Right hindlimb (tissue), 1 donor: ENCODE measurements around the gene SSTR5.

Experiments used
- DNase-seq: peaks from one replicate; pipeline ENCODE4 v3.0.0-alpha.2; 2018

SSTR5 gene

DNA sequence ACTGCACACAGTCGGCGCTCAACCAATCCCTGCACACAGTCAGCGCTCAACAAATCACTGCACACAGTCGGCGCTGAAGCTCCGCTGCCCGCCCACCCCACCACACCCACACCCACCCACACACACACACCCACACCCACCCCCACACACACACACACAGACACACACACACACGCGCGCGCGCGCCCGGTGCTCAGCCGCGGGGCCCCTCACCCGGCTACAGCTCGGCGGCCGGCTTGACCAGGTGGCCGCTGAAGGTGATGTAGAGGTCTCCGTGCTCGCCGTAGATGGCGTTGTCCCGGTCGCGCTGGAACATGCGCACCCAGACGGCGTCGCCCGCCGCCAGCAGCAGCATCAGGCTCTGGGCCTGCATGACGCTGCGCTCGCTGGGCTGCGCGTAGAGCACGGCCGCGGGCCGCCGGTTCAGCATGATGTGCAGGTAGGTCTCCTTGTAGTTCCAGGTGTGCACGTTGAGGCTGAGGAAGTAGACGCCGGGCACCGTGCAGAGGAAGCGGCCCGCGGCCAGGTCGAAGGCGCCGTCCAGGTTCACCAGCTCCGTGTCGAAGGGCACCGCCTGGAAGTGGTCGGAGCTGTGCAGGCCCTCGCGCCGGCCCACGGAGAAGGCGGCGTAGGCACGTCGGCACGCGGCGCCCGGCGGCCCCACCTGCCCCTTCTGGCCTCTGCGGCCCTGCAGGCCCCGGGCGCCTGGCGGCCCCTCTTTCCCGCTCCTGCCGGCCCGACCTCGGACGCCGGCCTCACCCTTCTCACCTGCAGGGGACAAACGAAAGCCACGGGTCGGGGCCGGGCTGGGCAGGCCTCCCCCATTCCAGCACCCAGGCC, 21.0 kb downstream of the SSTR5 start:
- DNase-seq, result no peak

GRCh38 chr16:1094124-1094479, 21.6 kb downstream of the SSTR5 start:
- no peak for DNase-seq

GRCh38 chr16:1094601-1095449, 22.3 kb downstream of the SSTR5 start:
- no peak for DNase-seq

DNA sequence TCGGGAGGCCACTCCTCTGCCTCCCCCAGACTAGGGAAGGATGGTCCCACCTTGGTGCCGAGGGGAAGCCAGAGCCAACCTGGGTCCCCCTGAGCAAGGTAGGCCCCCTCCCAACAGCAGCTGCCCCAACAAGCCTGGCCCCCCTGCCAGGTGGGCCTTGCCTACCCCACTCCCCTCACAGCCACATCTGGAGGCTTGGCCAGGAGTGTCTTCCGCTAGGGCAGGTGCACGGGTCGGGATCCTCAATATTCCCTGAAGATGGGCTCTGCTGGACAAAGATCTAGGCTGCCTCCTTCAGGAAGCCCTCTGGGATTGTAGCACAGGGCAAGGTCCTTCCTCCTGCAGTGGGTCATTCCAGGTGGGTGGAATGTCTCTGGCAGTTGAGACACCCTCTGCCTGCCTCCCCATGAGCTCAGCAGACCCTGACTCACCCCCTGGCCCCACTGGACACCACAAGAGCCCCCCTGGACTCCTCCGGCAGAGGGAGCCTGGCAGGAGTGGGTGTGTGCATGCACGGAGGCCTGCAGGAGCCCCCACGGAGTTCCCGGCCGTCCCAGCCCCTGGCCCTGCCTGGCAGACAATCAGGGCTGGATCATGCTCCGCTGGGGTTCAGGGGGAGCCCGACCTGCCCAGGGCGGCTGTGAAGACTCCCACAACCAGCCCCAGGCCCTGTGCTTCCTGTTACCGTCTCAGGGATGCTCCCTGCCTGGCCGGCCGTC, 23.1 kb downstream of the SSTR5 start:
- no peak for DNase-seq

DNA sequence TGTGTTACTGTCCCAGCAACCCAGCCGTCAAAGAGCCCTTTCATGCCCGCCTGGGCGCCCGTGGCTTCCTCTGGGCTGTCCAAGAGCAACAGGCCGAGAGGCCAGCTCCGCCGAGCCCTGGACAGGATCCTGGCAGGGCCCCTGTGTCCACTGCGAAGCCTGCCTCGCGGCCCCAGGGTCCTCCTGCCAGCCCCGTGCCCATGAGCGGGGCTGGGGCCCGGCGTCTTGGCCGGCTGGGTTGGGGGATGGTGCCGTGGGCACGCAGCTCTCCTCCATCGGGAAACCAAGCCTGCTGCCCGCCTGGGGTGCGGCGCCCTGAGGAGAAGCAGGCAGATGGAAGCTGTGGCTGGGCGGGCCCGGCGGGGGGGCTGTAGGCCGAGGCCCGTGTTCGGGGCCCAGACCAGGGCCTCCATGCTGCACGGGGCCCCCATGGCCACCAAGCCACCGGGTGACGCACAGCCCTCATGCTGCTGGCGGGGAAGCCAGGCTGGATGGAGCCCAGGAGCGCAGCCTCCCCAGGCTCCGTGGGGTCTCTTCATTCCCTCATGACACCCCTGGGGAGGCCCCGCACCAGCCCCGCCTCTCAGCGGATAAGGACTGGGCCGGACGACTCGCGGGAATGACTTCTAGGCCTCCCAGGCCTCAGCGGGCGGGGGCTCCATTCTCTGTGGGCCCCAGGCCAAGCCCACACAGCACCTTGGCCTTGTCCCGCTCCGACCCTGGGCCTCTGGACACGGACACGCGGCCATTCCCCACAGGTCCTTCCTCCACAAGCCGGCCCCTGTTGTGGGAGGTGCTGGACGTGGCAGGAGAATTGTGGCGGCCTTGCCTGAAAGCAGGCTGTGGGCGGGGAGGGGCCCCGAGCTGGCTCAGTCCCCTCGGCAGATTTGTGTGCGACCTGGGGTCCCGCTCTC, 23.9 kb downstream of the SSTR5 start, which contains the start of gene C1QTNF8:
Gene C1QTNF8 (minus strand): TSS at position 76 of the 914 bp plus-strand sequence. CDS start 1,322 bp downstream, outside the sequence.
- DNase-seq, result no peak

- DNase-seq, result no peak
Measured at GRCh38 chr16:1097156-1097555, 24.6 kb downstream of the SSTR5 start.

- DNase-seq, result no peak
Measured at GRCh38 chr16:1097800-1098199, 25.3 kb downstream of the SSTR5 start.

DNA sequence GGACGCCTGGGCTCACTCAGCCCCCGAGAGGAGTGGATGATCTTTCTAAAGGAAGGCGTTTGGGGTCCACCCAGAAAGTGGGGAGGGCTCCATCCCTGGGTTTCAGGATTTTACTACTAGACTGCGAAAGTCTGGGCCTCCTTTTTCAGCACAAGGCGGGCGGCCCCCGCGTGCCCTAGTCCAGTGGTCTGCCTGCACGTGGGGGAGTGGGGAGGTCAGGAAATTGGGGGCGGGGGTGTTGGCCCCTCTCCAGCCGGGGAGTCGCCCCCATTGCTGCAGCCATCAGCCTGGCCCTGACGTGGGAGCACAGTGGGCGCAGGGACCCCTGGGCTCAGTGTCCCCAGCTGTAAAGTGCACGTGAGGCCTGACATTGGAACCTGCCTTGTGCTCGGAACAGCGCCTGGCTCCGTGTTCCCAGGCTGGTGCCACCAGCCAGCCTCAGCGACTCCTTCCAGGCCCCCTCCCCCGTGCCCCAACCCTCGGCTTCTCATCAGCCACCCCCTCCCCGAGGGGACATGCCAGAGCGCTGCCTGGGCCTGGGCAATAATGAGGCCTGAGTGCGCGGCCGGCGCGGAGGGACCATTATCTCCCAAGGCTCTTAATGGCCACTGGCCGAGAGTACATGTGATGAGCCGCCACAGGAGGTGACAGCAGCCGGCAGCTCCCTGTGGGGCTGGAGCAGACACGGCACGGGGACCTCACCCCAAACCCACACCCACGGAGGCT, 25.9 kb downstream of the SSTR5 start:
- no peak for DNase-seq

- DNase-seq, result no peak
Measured at GRCh38 chr16:1099189-1100083, 26.9 kb downstream of the SSTR5 start.

GRCh38 chr16:1100084-1100800, 27.7 kb downstream of the SSTR5 start:
- DNase-seq, result no peak

DNA sequence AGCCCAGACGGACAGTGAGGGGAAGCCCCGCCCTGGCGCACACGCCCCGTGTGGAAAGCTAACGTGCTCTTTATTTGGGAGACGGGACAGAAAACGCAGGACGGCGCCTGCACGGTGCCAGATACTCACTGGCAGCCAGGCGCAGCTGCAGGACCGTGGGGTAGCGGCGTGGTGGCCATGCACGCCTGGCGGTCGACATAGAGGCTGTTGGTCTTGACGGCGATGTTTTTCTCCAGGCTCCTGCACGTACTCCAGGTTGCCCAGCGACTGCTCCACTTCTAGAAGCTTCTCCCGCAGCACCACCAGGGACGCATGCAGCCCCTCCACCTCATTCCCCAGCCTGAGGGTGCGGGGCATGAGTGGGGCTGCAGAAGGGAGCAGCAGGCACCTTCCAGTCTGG, 28.6 kb downstream of the SSTR5 start:
- DNase-seq, result no peak

DNA sequence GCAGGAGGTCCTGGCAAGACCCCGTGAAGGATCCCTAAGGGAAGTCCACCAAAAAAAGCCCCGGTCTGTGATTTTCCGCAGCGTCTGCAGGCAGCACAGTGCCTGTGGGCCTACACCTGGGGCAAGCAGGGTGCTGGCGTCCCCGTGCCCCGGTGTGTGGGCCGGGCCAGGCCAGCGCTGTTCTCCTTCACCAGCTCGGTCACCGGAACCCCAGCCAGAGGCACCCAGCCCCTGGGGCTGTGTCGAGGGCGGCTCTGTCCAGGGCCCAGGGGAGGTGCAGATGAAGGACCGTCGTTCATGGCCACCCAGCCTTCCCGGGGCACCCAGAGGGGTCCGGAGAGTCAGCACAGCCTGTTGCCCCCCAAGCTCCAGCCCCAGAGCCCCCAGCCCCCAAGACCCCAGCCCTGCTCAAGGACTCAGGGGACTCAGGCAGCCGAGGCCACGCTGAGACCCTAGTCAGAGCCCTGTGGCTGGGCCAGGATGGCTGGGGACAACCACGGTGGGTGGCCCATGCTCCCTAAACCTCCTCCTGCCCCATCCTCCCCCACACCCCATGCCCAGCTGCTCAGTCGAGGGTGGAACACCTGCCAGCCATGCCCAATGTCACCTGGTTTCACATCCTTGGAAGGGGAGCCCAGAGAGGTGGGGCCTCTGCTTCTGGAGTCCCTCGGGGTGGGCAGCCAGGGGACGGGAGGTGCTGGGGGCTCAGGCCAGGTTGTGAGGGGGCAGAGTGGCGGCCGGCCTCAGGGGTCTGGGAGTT, 29.2 kb downstream of the SSTR5 start:
- no peak for DNase-seq

- no peak for DNase-seq
Measured at GRCh38 chr16:1102333-1102700, 29.8 kb downstream of the SSTR5 start.

DNA sequence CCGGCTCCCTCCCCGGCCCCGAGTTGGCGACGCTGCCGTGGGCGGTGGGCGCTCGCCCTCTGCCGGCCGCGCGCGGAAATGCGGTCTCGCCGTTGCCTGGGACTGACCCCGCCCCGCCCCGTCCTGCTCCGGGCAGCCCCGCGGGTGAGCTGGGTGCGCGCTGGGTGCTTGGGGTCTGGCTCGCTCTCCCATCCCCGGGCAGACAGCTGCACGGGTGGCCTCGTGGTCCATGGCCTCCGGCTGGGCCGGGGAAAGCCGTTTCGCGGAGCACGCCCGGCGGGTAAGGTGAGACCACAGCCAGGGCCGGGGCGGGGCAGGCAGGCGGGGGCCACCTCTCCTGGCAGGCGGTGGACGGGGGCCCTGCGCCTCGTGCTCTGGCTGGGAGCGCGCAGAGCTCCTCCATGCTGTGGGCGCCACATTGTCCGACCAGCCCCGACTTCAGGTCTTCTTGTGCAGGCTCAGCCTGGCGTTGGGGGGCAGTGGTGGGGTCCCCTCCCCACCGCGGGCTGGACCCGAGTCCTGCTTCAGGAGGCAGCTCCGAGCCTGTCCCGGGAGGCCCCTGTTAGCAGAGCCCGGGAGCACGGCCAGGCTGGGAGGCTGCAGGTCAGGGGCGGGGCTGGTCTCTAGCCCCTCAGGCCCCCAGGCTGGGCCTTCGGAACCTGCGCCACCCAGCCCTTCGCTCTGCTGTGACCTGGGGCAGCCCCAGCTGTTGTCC, 30.5 kb downstream of the SSTR5 start:
- DNase-seq, result peak; percentile 72

GRCh38 chr16:1103636-1103980, 31.1 kb downstream of the SSTR5 start:
- DNase-seq, result no peak

DNA sequence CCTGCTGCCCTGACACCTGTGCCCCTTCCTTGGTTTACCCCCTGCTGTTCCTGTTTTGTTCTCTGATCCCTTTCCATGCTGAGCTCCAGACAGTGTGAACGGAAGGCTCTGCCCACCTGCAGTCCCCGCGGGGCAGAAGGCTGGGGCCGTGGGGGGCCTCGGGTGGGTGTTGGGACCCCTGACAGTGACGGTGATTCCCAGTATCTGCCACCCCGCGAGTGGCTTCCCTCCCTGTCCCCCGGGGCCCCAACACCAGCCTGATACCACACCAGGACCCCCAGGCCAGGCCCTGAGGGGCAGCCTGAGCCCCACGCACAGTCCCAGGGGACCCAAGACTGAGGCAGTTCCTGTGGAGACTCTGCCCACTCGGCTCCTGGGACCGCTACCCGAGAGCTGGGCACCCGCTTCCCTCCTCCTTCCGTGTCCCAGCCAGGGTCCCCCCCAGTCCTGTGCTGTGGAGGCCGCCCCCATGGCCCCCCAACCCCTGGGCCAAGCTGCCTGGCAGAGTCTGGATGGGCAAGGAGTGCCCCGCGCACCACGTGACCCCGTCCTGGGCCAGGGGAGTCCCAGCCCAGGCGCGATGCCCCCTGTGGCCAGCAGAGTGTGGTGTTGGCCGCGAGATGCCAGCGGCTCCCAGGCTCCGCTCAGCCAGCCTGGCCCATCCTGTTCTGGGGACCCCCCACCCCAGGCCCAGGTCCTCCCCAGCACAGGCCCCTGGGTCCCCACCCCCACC, 33.5 kb downstream of the SSTR5 start:
- peak; percentile 75 for DNase-seq

DNA sequence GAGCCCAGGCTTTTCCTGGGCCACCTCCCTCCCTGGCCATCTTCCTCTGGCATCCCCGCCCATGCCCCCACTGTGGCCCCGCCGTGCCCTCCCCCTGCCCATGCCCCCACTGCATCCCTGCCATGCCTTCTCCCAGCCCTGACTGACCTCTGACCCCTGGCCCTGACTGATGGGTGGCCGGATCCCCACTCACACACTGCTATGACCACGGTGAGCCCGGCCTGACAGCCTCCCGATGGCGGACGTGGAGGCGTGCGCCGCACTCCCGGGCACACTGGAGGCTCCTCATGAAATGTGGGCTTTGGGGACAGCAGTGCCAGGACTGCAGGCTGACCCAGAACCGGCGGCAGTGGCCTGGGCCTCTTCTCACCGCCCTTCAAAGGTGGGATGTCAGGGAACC, 34.1 kb downstream of the SSTR5 start:
- DNase-seq, result no peak

DNA sequence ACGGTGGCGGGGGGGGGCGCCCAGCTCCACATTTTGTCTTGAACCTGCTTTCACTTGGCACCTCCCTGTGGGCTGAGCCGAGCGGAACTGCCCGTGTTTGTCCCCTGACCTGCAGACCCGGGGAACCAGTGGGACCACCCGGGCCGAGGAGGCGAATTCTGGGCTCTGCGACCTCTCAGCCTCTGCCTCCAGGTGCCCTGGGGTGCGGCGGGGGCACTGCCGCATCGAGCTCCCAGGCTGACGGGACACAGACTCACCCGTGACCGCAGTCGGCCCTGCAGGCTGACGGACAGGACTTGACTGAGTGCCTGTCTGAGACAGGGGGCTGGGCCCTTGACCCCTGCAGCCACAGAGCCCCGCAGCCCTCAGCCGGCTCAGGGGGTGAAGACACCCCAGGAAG, 34.6 kb downstream of the SSTR5 start:
- no peak for DNase-seq
